LHCN-M2 (cell line): ENCODE data around the gene PCDHB2. TPM values are rescaled to one million over a fixed set of nuclear protein-coding genes. Genes with fewer than 3 reads are reported as not detected.
"Not testable (repeated sequence)": the region's sequence is repeated elsewhere in the genome, so short reads cannot be mapped to it uniquely, and the experiment has no call there.

Experiments
- DNase-seq: peaks from one replicate; pipeline ENCODE4 v3.0.0-alpha.2; 2012; ENCODE audit warnings: low read depth
- total RNA-seq: library from RNA; depleted of rRNA; stranded (reverse); fragments of >200 nt; gene quantifications from 2 replicates; pipeline ENCODE4 v1.2.3, GENCODE V29; 2014; rRNA removed

Gene PCDHB2
- total RNA-seq, 1 experiment from 2014 or later, result 13.4 TPM

DNA sequence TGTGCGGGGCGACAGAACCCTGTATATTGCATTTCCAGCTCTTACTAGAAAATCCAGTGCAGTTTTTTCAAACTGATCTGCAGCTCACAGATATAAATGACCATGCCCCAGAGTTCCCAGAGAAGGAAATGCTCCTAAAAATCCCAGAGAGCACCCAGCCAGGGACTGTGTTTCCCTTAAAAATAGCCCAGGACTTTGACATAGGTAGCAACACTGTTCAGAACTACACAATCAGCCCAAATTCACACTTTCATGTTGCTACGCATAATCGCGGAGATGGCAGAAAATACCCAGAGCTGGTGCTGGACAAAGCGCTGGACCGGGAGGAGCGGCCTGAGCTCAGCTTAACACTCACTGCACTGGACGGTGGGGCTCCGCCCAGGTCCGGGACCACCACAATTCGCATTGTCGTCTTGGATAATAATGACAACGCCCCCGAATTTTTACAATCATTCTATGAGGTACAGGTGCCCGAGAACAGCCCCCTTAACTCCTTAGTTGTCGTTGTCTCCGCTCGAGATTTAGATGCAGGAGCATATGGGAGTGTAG lies 41.4 kb downstream of the PCDHB2 start:
- DNase-seq, result no peak

GRCh38 chr5:141137346-141137745 lies 42.9 kb downstream of the PCDHB2 start:
- not testable (repeated sequence) for DNase-seq

Other genes with a start within 250 kb of the PCDHB2 start
- gene PCDHA9, start 246.2 kb upstream of the PCDHB2 start, total RNA-seq, result 0.06 TPM in 1 of 2 replicates, not detected in the other
- not detected in 2 replicates for gene PCDHA10, start 238.7 kb upstream of the PCDHB2 start, total RNA-seq
- gene PCDHA11, start 225.7 kb upstream of the PCDHB2 start, total RNA-seq, result 0.11 TPM in 1 of 2 replicates, not detected in the other
- not detected in 2 replicates for gene PCDHA12, start 219.3 kb upstream of the PCDHB2 start, total RNA-seq
- gene PCDHA13, start 212.5 kb upstream of the PCDHB2 start, total RNA-seq, result not detected in 2 replicates
- gene PCDHAC1, start 168.3 kb upstream of the PCDHB2 start, total RNA-seq, result not detected in 2 replicates
- 0.06 and 0.23 TPM in 2 replicates for gene PCDHAC2, start 128.1 kb upstream of the PCDHB2 start, total RNA-seq
- gene PCDHB1, start 43.2 kb upstream of the PCDHB2 start, total RNA-seq, result not detected in 2 replicates
- 2.0 and 2.4 TPM in 2 replicates for gene PCDHB3, start 5.9 kb downstream of the PCDHB2 start, total RNA-seq
- 1.8 and 1.9 TPM in 2 replicates for gene PCDHB4, start 27.2 kb downstream of the PCDHB2 start, total RNA-seq
- 0.63 and 1.1 TPM in 2 replicates for gene PCDHB5, start 40.6 kb downstream of the PCDHB2 start, total RNA-seq
- gene PCDHB6, start 55.4 kb downstream of the PCDHB2 start, total RNA-seq, result 0.34 and 0.38 TPM in 2 replicates
- gene PCDHB7, start 78.0 kb downstream of the PCDHB2 start, total RNA-seq, result 2.0 and 3.4 TPM in 2 replicates
- 9.6 and 12.3 TPM in 2 replicates for gene PCDHB8, start 83.2 kb downstream of the PCDHB2 start, total RNA-seq
- 10.4 and 12.2 TPM in 2 replicates for gene PCDHB16, start 87.8 kb downstream of the PCDHB2 start, total RNA-seq
- 2.8 and 3.1 TPM in 2 replicates for gene PCDHB9, start 92.5 kb downstream of the PCDHB2 start, total RNA-seq
- gene PCDHB10, start 97.7 kb downstream of the PCDHB2 start, total RNA-seq, result 2.4 and 2.8 TPM in 2 replicates
- 0.77 and 1.5 TPM in 2 replicates for gene PCDHB11, start 105.0 kb downstream of the PCDHB2 start, total RNA-seq
- gene PCDHB12, start 114.1 kb downstream of the PCDHB2 start, total RNA-seq, result 3.1 and 3.6 TPM in 2 replicates
- gene PCDHB13, start 119.3 kb downstream of the PCDHB2 start, total RNA-seq, result 3.5 and 5.1 TPM in 2 replicates
- gene PCDHB14, start 128.7 kb downstream of the PCDHB2 start, total RNA-seq, result 4.3 and 4.9 TPM in 2 replicates
- 3.8 TPM in 2 replicates for gene PCDHB15, start 150.8 kb downstream of the PCDHB2 start, total RNA-seq
- 0.17 TPM in 1 of 2 replicates, not detected in the other for gene SLC25A2, start 209.4 kb downstream of the PCDHB2 start, total RNA-seq
- gene TAF7, start 226.2 kb downstream of the PCDHB2 start, total RNA-seq, result 65.1 and 67.6 TPM in 2 replicates
- 5.3 and 7.1 TPM in 2 replicates for gene PCDHGA1, start 235.9 kb downstream of the PCDHB2 start, total RNA-seq
- gene PCDHGA2, start 244.1 kb downstream of the PCDHB2 start, total RNA-seq, result 0.90 and 1.1 TPM in 2 replicates
- gene PCDHGA3, start 249.2 kb downstream of the PCDHB2 start, total RNA-seq, result 0.57 TPM in 1 of 2 replicates, not detected in the other